Superior temporal gyrus (tissue), 1 donor: Measurements from ENCODE around the gene FDX1.
A peak's percentile ranks its signal among the peaks of the same experiment; 100 is the strongest.

Experiments used
- DNase-seq: peaks from one replicate; pipeline ENCODE4 v3.0.0-alpha.2; 2016; ENCODE audit errors: extremely low spot score

The FDX1 gene

DNA sequence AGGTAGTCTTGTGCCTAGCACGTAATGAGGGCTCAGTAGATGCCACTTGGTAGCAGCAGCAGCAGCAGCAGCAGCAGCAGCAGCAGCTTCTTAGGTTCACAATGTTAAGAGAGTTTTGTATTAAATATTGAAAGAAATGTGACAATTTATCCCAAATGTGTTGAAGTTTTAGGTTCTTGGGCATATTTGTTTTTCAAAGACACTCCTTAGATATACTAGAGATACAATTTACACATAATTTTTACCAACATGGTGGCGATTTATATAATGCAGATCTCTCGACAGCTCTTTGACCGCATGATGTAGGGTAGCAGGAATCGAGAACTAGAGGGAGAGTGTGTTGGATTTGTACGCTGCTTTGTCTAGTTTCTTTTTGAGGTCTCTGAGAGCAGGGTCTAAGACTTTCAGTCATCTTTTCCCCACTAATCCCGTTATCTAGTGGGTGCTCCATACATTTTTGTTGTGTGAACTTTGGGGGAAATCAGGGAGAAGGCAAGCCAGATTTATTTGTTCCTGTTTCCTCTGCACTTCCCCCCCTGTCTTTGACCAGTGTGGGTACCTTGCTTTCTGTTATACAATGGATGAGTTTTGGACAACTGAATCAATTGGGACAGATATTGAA is 1.4 kb downstream of the FDX1 start:
- DNase-seq, result no peak

DNA sequence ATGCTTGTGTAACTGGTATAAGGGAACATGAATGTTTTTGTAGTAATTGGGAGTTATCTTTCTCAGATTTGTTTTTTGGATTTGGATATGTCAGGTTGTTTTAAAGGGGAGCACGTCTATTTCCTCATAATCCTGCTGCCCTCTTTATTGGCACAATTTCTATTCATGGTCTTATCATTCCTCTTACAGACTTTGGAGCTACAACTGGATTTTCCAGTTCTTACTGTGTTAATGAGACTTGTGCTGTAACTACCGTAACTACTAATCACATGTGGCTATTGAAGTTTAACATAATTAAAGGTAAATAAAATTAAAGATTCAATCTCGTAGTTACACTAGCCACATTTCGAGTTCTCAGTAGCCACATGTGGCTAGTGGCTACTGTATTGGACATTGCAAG is 1.9 kb downstream of the FDX1 start:
- no peak for DNase-seq

DNA sequence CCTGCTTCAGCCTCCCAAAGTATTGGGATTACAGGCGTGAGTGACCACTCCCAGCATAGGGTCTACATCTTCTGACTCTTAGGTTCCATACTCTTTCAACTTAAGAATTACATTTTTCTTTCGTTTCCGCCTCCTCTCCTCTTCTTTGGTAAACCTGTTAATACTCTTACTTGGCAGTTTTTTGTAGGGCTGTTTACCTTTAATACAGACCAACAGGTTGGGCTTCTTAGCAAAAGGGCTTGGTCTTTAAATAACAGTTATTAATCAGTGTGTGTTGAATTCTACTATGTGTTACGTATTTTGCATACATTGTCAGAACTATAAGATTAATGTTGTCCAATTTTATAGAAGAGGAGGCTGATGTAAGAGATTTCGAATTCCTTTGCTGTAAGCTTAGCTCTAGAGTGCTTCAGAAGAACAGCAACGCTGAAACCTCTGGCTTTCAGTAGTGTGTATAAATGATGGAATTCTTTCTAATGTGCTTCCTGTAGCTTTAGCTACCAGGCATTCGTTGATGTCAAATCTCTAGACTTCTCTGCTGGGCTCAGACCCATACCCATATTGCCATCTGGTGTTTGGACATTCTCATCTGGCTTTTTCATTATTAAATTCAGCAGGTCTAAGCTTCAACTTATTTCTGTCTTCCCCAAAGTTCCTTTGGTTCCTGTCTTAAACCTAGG is 3.1 kb downstream of the FDX1 start:
- DNase-seq, result no peak

DNA sequence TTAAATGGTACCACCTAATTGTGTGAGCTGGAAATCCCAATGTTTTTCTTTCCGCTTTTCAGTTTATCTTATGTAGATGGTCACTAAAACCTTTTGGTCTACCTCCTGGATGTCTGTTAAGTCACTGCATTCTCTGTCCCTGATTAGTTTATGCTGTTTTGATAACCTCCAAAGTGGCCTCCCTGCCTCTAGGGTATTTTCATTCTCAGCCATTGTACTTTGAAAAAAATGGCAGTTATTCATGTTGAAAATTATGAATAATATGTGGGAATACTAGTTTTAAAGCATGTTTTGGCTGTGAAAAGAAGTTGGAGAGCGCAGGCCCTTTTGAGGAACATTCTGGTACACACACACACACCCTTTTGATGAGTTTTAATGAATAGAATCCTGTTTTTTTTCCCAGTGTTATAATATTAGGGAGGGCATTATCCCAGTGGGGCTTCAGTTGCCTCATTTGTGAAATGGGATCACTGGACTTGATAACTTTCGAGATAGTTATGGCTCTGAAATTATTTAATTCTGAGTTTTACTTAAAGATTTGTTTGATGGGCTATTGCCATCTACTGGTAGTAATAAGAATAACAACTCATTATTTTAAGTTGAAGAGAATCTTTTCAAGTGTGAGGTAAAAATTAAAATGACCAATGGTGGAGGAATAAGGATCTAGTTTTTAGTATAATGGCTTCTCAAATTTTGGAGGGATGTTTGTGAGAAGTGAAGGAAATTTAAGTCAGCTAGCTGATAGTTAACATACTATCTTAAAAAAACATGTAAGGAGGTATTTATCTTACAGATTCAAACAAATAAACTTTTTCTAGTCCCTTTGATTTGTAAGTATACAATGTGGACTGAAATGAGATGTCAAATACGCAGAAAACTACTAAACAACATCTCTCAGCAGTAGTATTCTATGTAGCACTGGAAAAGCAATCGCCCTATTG is 3.9 kb downstream of the FDX1 start:
- peak; percentile 72 for DNase-seq

- DNase-seq, result no peak
Measured at GRCh38 chr11:110434952-110435779, 5.4 kb downstream of the FDX1 start.

DNA sequence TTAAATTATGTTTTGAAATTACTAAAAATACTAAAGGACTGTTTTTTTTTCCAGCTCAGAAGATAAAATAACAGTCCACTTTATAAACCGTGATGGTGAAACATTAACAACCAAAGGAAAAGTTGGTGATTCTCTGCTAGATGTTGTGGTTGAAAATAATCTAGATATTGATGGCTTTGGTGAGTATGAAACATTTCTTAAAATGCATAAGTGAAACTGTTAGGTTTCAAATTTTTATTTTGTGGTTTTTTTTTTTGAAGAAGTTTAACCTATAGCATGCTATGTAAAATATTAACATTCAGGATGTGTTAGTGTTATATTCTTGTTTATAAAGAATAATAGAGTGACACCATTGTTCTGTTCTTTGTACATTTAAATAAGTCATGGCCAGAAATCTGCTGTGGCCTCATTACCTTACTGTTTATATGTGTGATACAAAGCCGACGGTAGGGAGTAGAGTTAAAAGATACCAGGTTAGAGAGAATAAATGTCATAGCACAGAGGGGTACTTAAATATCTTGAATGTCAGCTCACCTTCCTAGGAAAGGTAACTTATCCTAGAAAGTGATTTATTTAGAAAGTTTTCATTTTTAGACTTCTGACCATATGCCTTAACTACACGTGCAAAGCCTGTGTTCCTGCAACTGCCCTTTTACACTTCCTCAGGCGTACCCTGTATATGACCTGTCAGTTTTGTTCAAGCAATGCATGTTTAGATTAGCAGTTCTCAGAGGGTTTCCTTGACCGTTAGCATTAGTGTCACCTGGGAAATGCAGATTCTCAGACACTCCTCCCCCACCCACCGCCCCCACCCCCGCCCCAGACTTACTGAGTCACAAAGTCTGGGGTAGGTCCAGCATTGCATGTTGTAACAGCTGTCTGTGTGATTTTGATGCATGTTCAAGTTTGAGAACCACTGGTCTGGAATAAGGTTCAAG is 6.3 kb downstream of the FDX1 start:
- DNase-seq, result no peak

DNA sequence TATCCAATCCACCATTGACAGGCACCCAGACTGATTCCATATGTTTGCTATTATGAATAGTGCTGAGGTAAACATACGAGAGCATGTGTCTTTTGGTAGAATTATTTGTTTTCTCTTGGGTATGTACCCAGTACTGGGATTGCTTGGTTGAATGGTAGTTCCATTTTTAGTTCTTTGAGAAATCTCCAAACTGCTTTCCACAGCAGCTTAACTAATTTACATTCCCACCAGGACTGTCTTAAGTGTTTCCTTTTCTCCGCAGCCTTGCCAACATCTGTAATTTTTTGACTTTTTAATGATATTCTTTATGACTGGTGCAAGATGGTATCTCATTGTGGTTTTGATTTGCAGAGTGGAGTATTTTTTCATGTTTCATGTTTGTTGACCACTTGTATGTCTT is 8.3 kb downstream of the FDX1 start:
- no peak for DNase-seq

DNA sequence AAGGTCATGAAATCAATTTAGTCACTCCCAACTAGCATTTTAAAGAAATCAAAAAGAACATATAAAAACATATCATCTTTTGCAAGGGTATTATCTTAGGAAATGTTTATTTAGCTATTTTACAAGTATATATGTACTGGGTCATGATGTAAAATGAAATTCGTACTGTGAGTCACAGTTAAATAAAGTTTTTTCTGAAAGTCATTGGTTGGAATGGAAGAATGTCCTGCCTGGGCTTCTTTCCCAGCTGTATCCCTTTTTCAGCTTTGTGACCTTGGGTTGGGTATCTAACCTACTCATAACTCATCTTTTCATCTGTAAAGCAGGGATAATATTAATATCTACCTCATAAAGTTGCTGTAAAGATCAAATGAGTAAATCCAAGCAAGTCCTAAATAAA is 15.7 kb downstream of the FDX1 start:
- DNase-seq, result no peak

GRCh38 chr11:110446061-110446460 is 16.3 kb downstream of the FDX1 start:
- no peak for DNase-seq

GRCh38 chr11:110446594-110446993 is 16.8 kb downstream of the FDX1 start:
- no peak for DNase-seq

- no peak for DNase-seq
Measured at GRCh38 chr11:110447343-110447742, 17.6 kb downstream of the FDX1 start.

- DNase-seq, result no peak
Measured at GRCh38 chr11:110447897-110448745, 18.4 kb downstream of the FDX1 start.

DNA sequence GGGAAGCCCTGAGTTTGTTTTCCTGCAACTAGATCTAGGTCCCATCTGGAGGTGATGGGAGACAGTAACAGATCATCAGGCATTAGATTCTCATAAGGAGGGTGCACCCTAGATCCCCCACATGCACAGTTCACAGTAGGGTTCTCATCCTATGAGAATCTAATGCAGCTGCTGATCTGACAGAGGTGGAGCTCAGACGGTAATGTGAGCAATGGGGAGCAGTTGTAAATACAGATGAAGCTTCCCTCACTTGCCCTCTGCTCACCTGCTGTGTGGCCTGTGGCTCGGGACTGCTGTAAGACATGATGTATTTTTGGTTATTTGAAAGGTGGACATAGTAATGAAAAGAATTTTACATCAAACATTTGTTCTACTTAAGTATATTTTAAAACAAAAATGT is 20.5 kb downstream of the FDX1 start:
- no peak for DNase-seq

GRCh38 chr11:110452720-110453119 is 23.0 kb downstream of the FDX1 start:
- no peak for DNase-seq

DNA sequence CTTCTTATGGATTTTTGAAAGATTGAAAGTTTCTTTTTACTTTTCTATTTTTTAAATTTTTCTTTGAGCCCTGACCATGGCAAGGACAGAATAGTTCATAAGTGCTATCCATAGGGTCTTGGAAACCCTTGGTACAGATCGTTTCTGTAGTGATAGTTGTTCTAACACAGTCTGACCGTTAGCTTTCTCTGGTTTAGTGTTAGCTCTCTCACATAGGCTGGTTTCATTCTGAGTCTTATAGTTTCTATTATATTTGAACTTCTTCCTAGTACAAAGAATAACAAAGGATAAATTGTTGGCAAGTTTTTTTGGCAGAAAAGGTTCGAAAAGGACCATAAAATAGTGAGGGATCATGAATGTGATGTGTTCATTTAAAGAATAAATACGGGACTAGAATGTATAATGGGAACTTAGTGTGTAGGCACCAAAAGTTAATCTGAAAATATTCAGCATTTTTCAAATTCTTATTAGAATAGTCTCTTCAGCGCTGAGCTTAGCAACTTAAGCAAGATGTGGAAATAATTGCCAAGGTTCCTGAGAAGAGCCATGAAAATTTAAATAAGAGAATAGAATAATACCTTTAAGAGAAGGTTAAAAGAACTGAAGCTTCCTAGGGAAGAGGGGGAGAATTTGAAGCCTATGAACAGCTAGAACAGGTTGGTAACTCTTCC is 24.1 kb downstream of the FDX1 start:
- DNase-seq, result no peak

DNA sequence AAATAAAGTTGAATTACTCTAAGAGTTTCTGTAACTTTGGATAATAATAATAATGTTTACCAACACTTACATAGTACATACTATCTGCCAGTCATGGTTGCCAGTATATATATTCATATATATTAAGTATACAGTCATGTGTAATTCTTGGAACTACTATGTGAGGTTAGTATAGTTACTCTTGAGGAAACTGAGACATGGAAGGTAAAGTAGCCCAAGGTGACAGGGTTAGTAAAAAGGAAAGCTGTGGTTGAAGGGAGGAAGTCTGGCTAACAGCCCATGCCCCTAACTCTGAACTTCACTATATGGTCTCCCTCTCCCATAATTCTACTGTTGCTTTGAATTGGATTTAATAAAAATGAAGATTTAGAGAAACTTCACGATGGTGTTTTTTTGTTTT is 24.9 kb downstream of the FDX1 start:
- DNase-seq, result no peak

DNA sequence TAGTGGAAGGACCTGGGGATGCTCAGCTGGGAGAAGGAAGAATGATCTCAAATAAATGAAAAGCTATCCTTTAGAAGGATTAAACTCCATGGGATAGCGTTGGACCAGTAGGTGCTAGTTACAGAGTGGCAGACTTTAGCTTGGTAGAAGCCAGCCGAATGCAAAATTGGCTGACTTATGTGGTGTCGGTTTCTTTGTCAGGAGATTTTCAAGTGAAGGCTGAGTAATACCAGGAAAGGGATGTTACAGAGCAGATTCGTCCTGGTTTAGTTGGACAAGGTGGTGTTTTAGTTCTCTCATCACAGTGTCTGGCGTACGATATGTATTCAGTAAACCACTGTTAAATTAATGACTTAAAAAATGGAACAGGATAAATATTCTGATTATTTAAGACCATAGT is 26.0 kb downstream of the FDX1 start:
- no peak for DNase-seq

GRCh38 chr11:110463153-110463552 is 33.4 kb downstream of the FDX1 start:
- peak; percentile 56 for DNase-seq

DNA sequence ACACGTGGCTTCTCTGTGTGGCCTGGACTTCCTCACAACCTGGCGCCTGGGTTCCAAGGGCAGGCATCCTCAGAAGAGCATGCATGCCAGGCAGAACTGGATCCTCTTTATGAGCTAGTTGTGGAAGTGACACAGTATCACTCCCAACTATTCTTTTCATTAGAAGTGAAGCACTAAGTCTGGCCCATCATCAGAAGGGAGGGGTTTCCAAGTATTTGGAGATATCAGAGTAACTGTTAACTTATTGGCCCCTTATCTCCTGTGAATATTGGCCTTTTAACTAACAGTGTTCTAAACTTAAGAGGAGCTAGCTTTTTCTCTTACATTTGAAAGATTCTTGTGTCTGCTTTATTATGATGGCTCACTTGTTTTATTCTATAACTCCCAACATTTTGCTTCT is 35.5 kb downstream of the FDX1 start:
- DNase-seq, result no peak
